Uterus (tissue), 2 donors: ENCODE data around the gene MTUS2.

ENCODE experiments used
- POLR2A ChIP-seq, 2 donors: fragments of 450-650 bp; IDR thresholded peaks; one replicate each; pipeline ENCODE4 v1.6.1; 2016; ENCODE audit warnings: antibody characterized with exemption in 2 of 2, mild to moderate bottlenecking in 1 of 2, moderate library complexity in 1 of 2
- TF ChIP-seq, protein P1 (sequence below), 4 experiments: fragments of 200-600 bp in 2 of 4; fragments of 450-650 bp in 2 of 4; sonication (generic) in 2 of 4; IDR thresholded peaks; one replicate each; pipeline ENCODE4 v1.5.1; 2016 to 2019; ENCODE audit warnings: antibody characterized with exemption in 4 of 4, mild to moderate bottlenecking in 2 of 4, moderate library complexity in 1 of 4

DNA sequence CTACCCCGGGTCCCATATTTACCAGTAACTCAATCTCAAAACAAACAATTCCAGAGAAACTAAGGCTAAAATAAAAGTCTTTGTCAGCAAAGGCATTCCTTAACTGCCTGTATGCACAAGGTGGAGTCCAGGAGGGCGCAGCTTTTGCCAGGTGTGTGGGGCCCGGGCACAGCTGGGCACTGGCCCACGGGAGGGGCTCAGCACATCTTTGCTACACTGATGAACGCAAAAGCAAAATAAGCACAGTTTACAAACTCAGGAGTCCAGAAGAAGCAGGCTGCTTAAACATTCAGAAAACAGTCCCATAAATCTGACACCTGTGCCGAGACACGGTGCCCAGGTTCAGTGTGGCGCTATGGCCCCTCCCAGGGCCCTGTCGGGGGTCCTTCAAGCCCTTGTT lies 704.5 kb downstream of the MTUS2 start:
- TF ChIP-seq POLR2A (IDR thresholded peaks at IDR 0.05): no peak
- TF ChIP-seq, protein P1, sequence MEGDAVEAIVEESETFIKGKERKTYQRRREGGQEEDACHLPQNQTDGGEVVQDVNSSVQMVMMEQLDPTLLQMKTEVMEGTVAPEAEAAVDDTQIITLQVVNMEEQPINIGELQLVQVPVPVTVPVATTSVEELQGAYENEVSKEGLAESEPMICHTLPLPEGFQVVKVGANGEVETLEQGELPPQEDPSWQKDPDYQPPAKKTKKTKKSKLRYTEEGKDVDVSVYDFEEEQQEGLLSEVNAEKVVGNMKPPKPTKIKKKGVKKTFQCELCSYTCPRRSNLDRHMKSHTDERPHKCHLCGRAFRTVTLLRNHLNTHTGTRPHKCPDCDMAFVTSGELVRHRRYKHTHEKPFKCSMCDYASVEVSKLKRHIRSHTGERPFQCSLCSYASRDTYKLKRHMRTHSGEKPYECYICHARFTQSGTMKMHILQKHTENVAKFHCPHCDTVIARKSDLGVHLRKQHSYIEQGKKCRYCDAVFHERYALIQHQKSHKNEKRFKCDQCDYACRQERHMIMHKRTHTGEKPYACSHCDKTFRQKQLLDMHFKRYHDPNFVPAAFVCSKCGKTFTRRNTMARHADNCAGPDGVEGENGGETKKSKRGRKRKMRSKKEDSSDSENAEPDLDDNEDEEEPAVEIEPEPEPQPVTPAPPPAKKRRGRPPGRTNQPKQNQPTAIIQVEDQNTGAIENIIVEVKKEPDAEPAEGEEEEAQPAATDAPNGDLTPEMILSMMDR (IDR thresholded peaks at IDR 0.05): no peak
